ENCODE results near the gene MMGT1.

GRCh38 chrX:135914404-135914803 is 59.4 kb downstream of the MMGT1 start:
- TF ChIP-seq CTCF (IDR thresholded peaks at IDR 0.05; ENCODE audit: insufficient read depth, low read depth, low read length) (no peak), EZH2 (IDR thresholded peaks at IDR 0.05; ENCODE audit: insufficient read depth, low read length) (no peak)

All from astrocyte (in vitro differentiated cells and primary cell).